Activated T-helper 2 cell treated with anti-CD3 and anti-CD28 coated beads, Interferon-gamma antibody, Interleukin-2, Interleukin-4, amounts not matched to agents 10 μg/mL and 5 μg/mL and 100 μg/mL, durations not matched to agents 14 hours and 24 hours and 36 hours (primary cell): Measurements from ENCODE around the gene SST. TPM values are rescaled to one million over a fixed set of nuclear protein-coding genes. Genes with fewer than 3 reads are reported as not detected.

Experiments used
- DNase-seq: peaks from one replicate; pipeline ENCODE4 v3.0.0; 2021; ENCODE audit warnings: low spot score
- H3K27ac Mint-ChIP-seq: one replicate; pipeline ENCODE4 v1.8.0; 2021; ENCODE audit warnings: mixed read lengths
- H3K27me3 Mint-ChIP-seq: one replicate; pipeline ENCODE4 v1.8.0; 2021; ENCODE audit warnings: low read depth, mixed read lengths
- H3K36me3 Mint-ChIP-seq: one replicate; pipeline ENCODE4 v1.8.0; 2021; ENCODE audit warnings: low read depth, mixed read lengths
- H3K4me1 Mint-ChIP-seq: one replicate; pipeline ENCODE4 v1.8.0; 2021; ENCODE audit warnings: low read depth, mixed read lengths
- H3K4me3 Mint-ChIP-seq: one replicate; pipeline ENCODE4 v1.8.0; 2021; ENCODE audit warnings: low read depth, mild to moderate bottlenecking, moderate library complexity, mixed read lengths
- H3K9me3 Mint-ChIP-seq: one replicate; pipeline ENCODE4 v1.8.0; 2021; ENCODE audit warnings: mixed read lengths
- intact Hi-C: fragments of 100-400 bp; cut with micrococcal nuclease; formaldehyde crosslinking; loops from one replicate; pipeline ENCODE4 v1.15.1; 2023
- total RNA-seq: library from RNA; stranded (reverse); gene quantifications from 2 replicates; pipeline ENCODE4 v1.2.3, GENCODE V29; 2022

The SST gene
- total RNA-seq, 1 donor from 2014 or later = not detected

DNA sequence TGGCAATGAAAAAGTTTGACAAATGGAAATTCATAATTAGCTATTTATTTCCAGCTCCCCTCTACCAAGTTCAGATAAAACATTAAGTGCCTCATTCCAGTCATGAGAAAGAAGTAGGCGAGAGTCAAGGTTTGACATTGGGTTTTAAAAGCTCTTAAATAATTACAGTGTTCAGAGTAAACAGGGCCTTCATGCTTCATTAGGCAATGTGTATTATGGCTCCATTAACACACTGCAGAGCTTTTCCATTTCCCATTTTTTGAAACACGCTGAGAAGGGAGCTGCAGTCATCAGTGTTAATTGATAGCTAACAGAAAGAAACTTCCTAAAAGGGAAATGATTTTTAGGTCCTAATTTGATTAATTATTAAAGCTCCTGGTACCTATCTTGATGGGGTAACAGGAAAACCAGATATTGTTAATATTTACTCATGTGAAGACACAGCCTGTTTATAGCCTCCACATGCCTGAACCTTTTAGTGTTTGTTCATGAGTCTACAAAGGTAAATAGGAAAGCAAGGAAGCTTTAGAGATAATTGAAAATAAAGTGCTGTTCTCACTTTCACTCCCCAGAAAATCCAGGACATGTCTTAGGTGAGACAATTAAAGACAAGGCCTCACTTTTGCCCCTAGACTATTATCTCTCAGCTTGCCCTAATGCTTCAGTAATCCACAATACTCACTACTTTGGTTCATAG is 28.7 kb downstream of the SST start:
- intact Hi-C loops = no loop called here
- DNase-seq = no peak
- peaks cover 33% of the 10 kb centered on the region for H3K27me3 Mint-ChIP-seq
- no peak overlapping the region for H3K27ac Mint-ChIP-seq
- H3K4me1 Mint-ChIP-seq = no peaks in the 10 kb centered on the region
- H3K9me3 Mint-ChIP-seq = no peaks in the 10 kb centered on the region
- no peak overlapping the region for H3K4me3 Mint-ChIP-seq
- H3K36me3 Mint-ChIP-seq = no peaks in the 10 kb centered on the region

GRCh38 chr3:187640569-187641059 is 29.6 kb downstream of the SST start:
- Mint-ChIP-seq H3K27me3 (peaks cover 32% of the 10 kb centered on the region), H3K36me3 (no peaks in the 10 kb centered on the region), H3K9me3 (no peaks in the 10 kb centered on the region), H3K4me3 (no peak overlapping the region), H3K27ac (no peak overlapping the region), H3K4me1 (no peaks in the 10 kb centered on the region)
- DNase-seq = no peak
- intact Hi-C loops = no loop called here

DNA sequence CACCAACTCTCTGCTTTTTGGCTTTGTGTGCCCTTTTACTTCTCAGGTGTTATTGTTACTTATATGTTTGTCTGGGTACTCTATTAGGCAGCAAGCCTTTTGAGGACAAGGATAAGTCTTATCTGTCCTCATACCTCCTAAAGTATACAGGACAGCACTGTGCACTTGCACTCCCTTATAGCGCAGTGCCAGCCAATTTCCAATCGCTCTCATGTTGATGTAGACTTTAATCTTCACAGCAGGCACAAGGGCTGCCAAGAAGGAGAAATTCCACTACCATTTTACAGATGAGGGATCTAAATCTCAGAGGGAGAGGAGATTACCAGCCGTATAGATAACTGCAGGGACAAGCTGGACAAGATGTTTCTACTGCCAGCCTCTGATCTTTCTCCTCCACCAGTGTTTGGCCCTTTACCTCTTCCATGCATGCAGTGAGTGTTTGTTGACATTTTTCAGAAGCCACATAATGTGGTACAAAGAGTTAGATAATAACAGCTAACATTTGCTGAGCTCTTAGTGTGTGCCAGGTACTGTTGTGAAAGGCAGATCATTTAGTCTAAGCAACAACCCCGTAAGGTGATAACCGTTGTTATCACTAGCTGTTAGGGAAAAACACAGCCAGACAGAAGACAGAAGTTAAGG is 30.1 kb downstream of the SST start:
- no peak for DNase-seq
- Mint-ChIP-seq H3K4me1 (no peaks in the 10 kb centered on the region), H3K36me3 (no peaks in the 10 kb centered on the region), H3K9me3 (no peaks in the 10 kb centered on the region), H3K4me3 (no peak overlapping the region), H3K27me3 (peaks cover 34% of the 10 kb centered on the region), H3K27ac (no peak overlapping the region)
- intact Hi-C loops = no loop called here

GRCh38 chr3:187636528-187636927 is 33.7 kb downstream of the SST start:
- intact Hi-C loops = no loop called here
- DNase-seq = no peak
- no peak overlapping the region for H3K27ac Mint-ChIP-seq
- no peaks in the 10 kb centered on the region for H3K4me1 Mint-ChIP-seq
- H3K36me3 Mint-ChIP-seq = no peaks in the 10 kb centered on the region
- peaks cover 32% of the 10 kb centered on the region for H3K27me3 Mint-ChIP-seq
- no peak overlapping the region for H3K4me3 Mint-ChIP-seq
- no peaks in the 10 kb centered on the region for H3K9me3 Mint-ChIP-seq

- intact Hi-C loops = no loop called here
- DNase-seq = no peak
- no peaks in the 10 kb centered on the region for H3K4me1 Mint-ChIP-seq
- H3K4me3 Mint-ChIP-seq = no peak overlapping the region
- H3K36me3 Mint-ChIP-seq = no peaks in the 10 kb centered on the region
- no peak overlapping the region for H3K27ac Mint-ChIP-seq
- H3K27me3 Mint-ChIP-seq = peaks cover 15% of the 10 kb centered on the region
- H3K9me3 Mint-ChIP-seq = no peaks in the 10 kb centered on the region
These were observed 39.8 kb downstream of the SST start for GRCh38 chr3:187630404-187630803.

- Mint-ChIP-seq H3K36me3 (no peaks in the 10 kb centered on the region), H3K27ac (no peak overlapping the region)
These were observed 40.5 kb downstream of the SST start for GRCh38 chr3:187629711-187630110.

DNA sequence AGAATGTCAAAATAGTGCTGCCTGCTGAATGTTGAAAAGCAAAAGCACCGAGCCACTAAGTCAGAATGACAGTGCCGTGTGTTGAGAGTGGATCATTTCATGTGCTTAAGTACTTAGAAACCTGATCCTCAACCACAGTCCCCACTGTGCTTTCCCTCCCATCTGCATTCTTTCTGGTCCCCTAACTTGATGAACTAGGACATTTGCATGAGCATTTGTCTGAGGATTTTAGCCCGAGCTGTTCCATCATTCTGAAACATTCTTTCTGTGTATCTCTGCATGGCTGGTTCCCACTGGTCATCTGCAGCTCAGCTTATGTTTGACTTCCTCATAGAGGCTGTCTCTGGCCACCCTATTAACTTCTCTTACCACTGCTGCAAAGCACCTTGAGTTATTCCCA is 42.0 kb downstream of the SST start:
- Mint-ChIP-seq H3K9me3 (no peaks in the 10 kb centered on the region), H3K4me3 (no peak overlapping the region), H3K27me3 (peaks cover 20% of the 10 kb centered on the region), H3K4me1 (no peaks in the 10 kb centered on the region), H3K36me3 (no peaks in the 10 kb centered on the region), H3K27ac (no peak overlapping the region)
- DNase-seq = no peak
- intact Hi-C loops = no loop called here

More at GRCh38 chr3:187629711-187630110, 40.5 kb downstream of the SST start:
- intact Hi-C loops = no loop called here
- Mint-ChIP-seq H3K27me3 (peaks cover 15% of the 10 kb centered on the region), H3K4me1 (no peaks in the 10 kb centered on the region), H3K9me3 (no peaks in the 10 kb centered on the region), H3K4me3 (no peak overlapping the region)
- no peak for DNase-seq

DNA sequence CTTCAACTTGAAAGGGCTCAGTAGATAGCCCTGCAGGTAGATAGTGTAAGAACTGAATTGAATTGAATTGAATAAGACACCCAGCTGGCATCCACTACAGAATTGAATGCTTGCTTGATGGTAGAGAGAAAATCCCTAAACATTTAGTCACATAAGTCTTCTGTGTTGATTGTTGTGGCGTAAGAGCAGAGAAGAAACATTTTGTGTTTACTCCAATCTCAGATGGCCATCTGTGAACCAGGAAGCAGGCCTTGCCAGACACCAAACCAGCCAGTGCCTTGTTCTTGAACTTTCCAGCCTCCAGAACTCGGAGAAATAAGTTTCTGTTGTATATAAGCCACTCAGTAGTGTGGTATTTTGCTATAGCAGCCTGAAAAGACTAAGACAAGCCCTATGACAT is 43.6 kb downstream of the SST start:
- Mint-ChIP-seq H3K27ac (no peak overlapping the region), H3K4me3 (no peak overlapping the region), H3K4me1 (no peaks in the 10 kb centered on the region), H3K27me3 (peaks cover 25% of the 10 kb centered on the region), H3K9me3 (no peaks in the 10 kb centered on the region), H3K36me3 (no peaks in the 10 kb centered on the region)
- DNase-seq = no peak
- intact Hi-C loops = no loop called here

GRCh38 chr3:187624588-187624987 is 45.6 kb downstream of the SST start:
- intact Hi-C loops = no loop called here
- Mint-ChIP-seq H3K27ac (no peak overlapping the region), H3K27me3 (peaks cover 20% of the 10 kb centered on the region), H3K4me3 (no peak overlapping the region), H3K36me3 (no peaks in the 10 kb centered on the region), H3K4me1 (no peaks in the 10 kb centered on the region), H3K9me3 (no peaks in the 10 kb centered on the region)
- DNase-seq = no peak

- DNase-seq = no peak
- Mint-ChIP-seq H3K27me3 (peaks cover 26% of the 10 kb centered on the region), H3K36me3 (no peaks in the 10 kb centered on the region), H3K9me3 (no peaks in the 10 kb centered on the region), H3K27ac (no peak overlapping the region), H3K4me3 (no peak overlapping the region), H3K4me1 (no peaks in the 10 kb centered on the region)
- intact Hi-C loops = no loop called here
These were observed 46.8 kb downstream of the SST start for GRCh38 chr3:187623285-187623814.

DNA sequence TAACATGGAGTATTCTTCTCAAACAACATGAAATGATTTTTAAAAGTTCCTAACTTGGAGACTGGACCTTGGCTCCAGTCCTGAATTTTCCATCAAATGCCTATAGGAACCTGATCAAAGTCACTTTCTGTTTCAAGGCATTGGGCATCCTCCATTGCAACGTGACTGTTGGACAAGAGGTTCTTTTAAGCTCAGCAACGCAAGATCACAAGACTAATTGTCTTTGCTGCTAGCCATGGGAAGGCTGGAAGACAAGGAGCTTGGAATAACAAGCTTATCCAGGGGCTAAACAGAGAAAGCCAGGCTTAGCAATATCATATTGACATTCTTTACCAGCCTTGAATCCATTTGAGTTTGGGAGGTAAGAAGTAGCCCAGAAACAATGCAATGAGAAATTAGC is 48.3 kb downstream of the SST start:
- Mint-ChIP-seq H3K27ac (no peak overlapping the region), H3K27me3 (peaks cover 30% of the 10 kb centered on the region), H3K4me3 (no peak overlapping the region), H3K36me3 (no peaks in the 10 kb centered on the region), H3K9me3 (no peaks in the 10 kb centered on the region), H3K4me1 (no peaks in the 10 kb centered on the region)
- no peak for DNase-seq
- intact Hi-C loops = no loop called here

DNA sequence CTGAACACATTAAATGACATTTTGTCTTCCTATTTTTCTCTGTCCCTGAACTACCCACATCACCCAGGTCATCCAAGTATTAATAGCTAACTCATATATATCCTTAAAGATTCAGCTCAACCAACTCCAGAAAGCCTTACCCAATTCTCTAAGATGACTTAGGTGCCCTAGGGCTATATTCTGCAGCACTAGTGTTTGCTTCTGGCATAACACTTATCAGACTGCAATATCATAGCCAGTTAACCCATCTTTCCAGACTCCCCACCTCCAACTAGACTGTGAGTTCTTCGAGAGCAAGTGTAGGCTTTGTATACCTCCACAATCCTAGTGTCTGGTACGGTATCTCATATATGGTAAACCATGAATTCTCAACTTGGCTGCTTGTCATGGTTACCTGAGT is 50.7 kb downstream of the SST start:
- H3K4me3 Mint-ChIP-seq = no peak overlapping the region
- H3K4me1 Mint-ChIP-seq = no peaks in the 10 kb centered on the region
- peaks cover 36% of the 10 kb centered on the region for H3K27me3 Mint-ChIP-seq

More for the DNA sequence above, 50.7 kb downstream of the SST start:
- no peak for DNase-seq
- intact Hi-C loops = no loop called here
- Mint-ChIP-seq H3K36me3 (no peaks in the 10 kb centered on the region), H3K27ac (no peak overlapping the region), H3K9me3 (no peaks in the 10 kb centered on the region)
